ENCODE data around the gene RRAS.
"Not testable (repeated sequence)": the region's sequence is repeated elsewhere in the genome, so short reads cannot be mapped to it uniquely, and the experiment has no call there.

Gene RRAS

GRCh38 chr19:49652551-49653465, 12.9 kb upstream of the RRAS start:
- no peak for DNase-seq

- no peak for DNase-seq
These were observed 12.0 kb upstream of the RRAS start for GRCh38 chr19:49651820-49652550.

- DNase-seq: no peak
These were observed 11.3 kb upstream of the RRAS start for GRCh38 chr19:49651029-49651819.

- no peak for DNase-seq
These were observed 6.6 kb upstream of the RRAS start for GRCh38 chr19:49646586-49646985.

- no peak for DNase-seq
These were observed 6.1 kb upstream of the RRAS start for GRCh38 chr19:49645995-49646394.

- no peak for DNase-seq
These were observed 5.6 kb upstream of the RRAS start for GRCh38 chr19:49645592-49645991.

GRCh38 chr19:49643466-49643865, 3.5 kb upstream of the RRAS start:
- no peak for DNase-seq

GRCh38 chr19:49642492-49643035, 2.6 kb upstream of the RRAS start:
- no peak for DNase-seq

GRCh38 chr19:49641688-49642491, 1.9 kb upstream of the RRAS start, which contains the start of gene SCAF1:
SCAF1 (plus strand) TSS chr19:49642209; CDS start chr19:49645027, 2,818 bp downstream.
- DNase-seq: peak; percentile 100

GRCh38 chr19:49639401-49640112, 386 bp downstream of the RRAS start:
- DNase-seq: peak; percentile 57

- peak; percentile 83 for DNase-seq
These were observed 1.9 kb downstream of the RRAS start for GRCh38 chr19:49637821-49638738.

GRCh38 chr19:49636233-49636932, 3.6 kb downstream of the RRAS start:
- peak; percentile 42 for DNase-seq

- DNase-seq: peak; percentile 34
These were observed 4.3 kb downstream of the RRAS start for GRCh38 chr19:49635530-49636232.

GRCh38 chr19:49633273-49633672, 6.7 kb downstream of the RRAS start:
- DNase-seq: not testable (repeated sequence)

- DNase-seq: no peak
These were observed 7.4 kb downstream of the RRAS start for GRCh38 chr19:49632576-49632975.

- DNase-seq: no peak
These were observed 8.2 kb downstream of the RRAS start for GRCh38 chr19:49631610-49632192.

GRCh38 chr19:49631014-49631588, 8.8 kb downstream of the RRAS start:
- no peak for DNase-seq

GRCh38 chr19:49629659-49630058, 10.3 kb downstream of the RRAS start:
- DNase-seq: no peak
